Subcutaneous adipose tissue (tissue), 4 donors: ENCODE results near the gene PUSL1. TPM values are rescaled to one million over a fixed set of nuclear protein-coding genes. Genes with fewer than 3 reads are reported as not detected.

Source experiments
- total RNA-seq, 4 donors: library from RNA; depleted of rRNA; stranded (reverse); fragments of >200 nt; gene quantifications; one replicate each; pipeline ENCODE4 v1.1.0, GENCODE V29; 2016
- TF ChIP-seq, protein P1 (sequence below): fragments of 450-650 bp; IDR thresholded peaks from one replicate; pipeline ENCODE4 v1.5.1; 2016; ENCODE audit warnings: low read depth, mild to moderate bottlenecking, control low read depth, antibody characterized with exemption, moderate library complexity

Gene PUSL1
- total RNA-seq, 4 donors from 2014 or later: 7.2 to 12.9 (median 10.9) TPM

DNA sequence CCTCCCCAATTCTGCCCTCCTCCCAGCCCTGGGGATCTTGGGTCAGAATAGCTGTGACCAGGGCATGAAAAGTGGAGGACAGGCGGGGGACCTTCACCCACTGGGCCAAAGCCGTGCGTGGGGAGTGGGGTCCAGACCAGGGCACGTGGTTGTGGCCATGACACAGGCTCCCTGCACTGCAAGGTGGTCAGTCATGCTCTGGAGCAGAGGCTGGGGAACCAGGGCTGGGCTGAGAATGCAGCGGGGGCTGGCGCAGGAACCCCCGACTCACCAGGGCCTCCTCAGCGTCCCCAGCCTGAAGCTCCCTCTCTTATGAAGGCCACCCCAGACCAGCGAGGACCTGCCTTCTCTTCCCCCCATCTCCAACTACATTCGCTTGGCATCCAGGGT lies 38.1 kb downstream of the PUSL1 start:
- TF ChIP-seq, protein P1, sequence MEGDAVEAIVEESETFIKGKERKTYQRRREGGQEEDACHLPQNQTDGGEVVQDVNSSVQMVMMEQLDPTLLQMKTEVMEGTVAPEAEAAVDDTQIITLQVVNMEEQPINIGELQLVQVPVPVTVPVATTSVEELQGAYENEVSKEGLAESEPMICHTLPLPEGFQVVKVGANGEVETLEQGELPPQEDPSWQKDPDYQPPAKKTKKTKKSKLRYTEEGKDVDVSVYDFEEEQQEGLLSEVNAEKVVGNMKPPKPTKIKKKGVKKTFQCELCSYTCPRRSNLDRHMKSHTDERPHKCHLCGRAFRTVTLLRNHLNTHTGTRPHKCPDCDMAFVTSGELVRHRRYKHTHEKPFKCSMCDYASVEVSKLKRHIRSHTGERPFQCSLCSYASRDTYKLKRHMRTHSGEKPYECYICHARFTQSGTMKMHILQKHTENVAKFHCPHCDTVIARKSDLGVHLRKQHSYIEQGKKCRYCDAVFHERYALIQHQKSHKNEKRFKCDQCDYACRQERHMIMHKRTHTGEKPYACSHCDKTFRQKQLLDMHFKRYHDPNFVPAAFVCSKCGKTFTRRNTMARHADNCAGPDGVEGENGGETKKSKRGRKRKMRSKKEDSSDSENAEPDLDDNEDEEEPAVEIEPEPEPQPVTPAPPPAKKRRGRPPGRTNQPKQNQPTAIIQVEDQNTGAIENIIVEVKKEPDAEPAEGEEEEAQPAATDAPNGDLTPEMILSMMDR: no peak

DNA sequence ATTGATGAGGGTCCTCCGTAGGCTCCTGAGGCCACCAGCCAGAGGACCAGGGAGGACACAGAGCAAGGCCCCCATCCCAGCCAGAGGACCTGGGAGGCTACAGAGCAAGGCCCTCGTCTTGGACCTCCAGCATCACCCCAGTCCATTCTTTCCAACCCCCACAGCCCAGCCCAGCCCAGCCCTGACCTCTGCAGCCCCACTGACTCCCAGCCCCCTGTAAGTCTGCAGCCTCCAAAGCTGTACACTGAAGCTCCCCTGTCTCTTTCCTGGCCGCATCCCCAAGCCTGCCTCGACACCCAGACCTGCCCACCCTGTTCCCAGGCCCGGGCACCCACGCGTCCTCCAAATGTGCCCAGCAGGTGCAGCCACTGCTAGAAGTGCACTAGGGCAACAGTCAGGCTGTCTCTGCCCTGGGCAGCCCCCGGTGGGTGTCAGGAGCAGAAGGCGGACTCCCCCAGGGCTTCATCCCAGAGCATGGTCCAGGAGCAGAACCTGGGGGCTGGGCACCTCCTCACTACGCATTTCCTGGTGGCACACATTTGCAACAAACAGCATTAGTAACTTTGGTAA lies 38.7 kb downstream of the PUSL1 start:
- TF ChIP-seq, protein P1: no peak

DNA sequence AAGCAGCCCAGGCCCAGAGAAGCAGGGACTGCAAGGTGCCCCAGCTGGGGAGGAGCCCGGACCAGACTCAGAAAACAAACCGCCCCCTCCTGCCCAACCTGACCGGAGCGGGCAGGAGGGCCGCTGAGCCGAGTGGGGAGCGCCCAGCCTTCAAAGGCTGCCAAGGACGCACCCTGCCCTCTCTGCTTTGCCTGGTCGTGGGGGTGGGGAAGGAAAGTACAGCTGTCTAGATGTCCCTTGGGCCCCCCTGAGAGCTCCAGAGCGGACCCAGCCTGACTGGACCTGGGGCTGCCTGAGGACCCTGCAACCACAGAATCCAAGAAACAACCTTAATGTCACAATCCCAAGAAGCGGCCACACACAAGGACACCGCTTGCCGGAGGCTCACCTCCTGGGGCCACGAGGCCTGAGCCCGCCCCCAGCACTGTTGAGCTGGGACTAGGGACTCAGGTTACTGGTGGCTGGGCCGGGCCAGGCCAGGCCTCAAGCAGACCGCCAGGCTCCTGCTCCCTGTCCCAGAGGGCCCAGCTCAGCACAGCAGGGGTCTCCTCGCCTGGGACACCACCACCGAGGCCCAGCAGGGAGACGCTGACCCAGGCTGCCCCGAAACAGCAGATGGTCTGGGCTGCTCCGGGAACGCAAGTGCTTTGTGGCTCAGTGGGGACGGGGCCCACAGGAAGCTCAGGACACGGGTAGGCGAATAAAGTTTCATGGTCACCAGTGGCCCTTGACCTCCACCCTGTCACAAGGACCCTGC lies 39.4 kb downstream of the PUSL1 start:
- TF ChIP-seq, protein P1: no peak

DNA sequence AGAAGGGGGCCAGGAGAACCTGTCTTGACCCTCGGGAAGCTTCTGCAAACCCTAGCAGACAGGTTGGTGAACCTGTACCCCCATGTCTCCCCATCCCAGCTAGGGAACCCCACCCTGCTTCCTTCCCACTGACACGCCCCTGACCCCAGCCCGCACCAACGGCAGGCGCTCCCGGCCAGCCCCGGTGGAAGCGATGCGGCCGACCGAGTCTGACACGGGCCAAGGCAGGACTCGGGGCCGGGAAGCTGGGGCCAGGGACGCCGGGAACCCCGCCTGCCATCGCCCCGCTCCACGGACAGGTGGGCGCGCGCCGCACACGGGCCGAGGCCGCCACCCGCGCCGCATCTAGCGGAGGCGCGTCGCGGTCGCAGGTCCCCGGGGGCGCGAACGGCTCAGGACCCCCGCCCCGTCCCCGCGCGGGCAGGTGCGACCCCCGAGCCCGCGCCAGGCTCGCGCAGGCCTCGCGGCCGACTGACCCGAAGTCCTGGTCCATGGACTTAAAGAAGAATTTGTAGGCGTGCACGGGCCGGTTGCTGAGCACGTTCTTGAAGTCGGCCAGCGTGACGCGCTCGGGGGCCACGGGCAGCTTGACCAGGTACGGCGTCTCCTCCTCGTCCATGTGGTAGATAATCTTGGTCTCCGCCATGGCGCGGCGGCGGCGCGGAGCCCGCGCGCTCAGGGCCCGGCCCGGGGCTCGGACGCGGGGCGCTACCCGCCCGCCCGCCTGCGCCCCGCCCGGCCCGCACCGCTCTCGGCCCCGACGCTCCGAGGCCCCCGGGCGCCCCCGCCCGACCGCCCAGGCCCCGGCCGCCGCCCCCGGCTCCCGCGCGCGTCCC lies 40.2 kb downstream of the PUSL1 start:
- TF ChIP-seq, protein P1: no peak

DNA sequence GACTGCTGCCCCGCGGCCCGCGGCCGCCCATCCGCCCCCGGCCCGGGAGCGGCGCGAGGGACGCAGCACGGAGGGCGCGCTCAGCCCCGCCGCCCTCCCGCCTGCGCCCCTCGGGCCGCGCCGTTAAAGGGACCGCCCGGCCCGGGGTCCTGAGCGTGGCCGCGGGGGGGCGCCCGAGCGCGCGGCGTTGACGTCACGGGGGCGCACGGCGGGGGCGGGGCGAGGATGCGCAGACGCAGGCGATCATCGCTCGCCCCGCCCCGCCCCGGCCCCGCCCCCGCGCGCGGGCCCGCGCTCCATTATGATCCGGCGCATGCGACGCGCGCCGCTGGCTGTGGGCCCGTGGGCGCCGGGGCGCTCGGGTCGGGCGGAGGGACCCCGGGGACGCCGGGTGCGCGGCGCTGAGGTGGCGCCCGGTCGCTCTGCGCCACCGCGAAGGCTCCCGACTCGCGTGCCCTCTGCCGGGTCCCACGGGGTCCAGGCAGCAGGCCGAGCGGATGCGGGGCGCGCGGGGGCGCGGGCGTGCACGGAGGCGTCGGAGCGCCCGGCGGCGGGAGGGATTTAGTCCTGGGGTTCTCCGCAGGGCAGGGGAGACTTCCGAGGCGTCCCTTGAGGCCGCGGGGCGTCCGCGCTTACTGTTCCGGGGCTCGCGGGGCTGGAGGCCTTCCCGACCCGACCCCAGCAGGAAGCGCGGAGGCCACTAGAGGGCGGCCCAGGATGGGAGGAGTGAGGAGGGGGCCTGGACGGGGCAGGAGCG lies 41.0 kb downstream of the PUSL1 start, which contains the start of gene DVL1:
Gene DVL1, minus strand, starts transcription at position 163 of the 757 bp plus-strand sequence. CDS start 353 bp downstream, outside the sequence.
- TF ChIP-seq, protein P1: no peak

DNA sequence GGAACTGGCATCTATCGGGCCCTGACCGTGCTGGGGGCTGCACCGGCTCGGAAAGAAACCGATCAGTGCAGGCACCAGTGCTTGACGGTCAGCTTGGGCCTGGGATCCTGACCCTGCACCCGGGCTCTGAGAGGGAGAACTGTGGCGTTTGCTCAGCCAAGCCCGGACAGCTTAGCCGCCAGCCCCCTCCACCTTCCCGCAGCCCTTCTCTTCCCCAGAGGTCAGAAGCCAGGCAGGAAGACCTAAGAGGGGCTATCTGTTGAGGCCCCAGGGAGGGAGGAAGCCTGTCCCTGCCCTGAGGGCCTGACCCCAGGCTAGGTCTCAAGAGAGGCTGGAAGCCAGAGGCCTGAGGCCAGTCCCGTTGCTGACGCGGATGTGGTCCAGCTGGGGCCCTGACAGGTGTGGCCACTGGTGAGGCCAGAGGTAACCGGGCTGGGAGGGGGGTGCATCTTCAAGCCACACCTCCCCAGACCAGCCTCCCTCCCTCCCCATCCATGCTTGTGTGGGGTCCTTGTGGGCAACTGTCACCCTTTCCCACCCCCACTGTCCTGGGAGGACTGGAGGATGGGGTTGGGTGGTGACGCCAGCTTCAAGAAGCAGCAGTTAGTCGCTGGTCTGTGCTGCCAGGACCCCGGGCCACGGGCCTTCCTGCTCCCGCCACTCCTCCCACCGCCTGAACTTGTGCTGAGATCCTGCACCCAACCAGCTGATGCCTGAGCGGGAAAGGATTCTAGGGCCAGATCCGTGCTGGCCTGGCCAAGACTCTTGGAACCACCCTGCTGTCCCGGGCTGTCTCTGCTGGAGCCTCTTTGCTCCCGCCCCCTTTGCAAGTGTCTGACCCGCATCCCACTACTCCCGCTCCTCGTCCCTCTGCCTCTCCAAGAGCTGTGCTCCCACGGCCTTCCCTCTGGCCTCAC lies 43.4 kb downstream of the PUSL1 start:
- TF ChIP-seq, protein P1: no peak
